Measurements from ENCODE around the gene SLK. TPM values are rescaled to one million over a fixed set of nuclear protein-coding genes. Genes with fewer than 3 reads are reported as not detected.

SLK gene
- total and polyA plus RNA-seq, 2 experiments from 2014 or later, result 6.6 to 37.1 TPM

DNA sequence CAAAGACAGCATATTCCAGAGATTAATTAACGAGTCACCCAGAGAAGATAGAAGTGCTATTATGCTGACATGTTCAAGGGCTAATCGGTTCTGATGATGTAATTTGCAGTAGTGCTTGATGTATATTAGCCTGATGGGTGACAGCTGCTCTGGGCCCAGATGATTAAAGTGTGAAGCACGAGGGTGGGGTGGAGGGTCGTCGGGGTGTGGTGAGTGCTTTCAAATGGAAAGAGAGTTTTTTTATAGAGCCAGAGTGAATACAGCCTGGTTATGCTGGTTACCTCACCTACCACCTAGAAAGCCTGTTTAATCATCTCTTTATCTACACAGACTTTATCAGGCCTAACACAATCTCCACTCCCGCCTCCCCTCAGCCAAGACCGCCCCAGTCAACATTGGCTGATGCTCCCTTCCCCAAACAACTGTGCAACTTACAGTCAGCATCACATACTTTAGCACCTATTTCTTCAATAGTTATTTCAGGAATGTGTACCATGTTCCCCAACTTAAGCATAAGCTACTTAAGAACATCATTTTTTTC is 37.5 kb upstream of the SLK start:
- Histone ChIP-seq H3K4me1 (ENCODE audit: insufficient read depth) (no peaks in the 10 kb centered on the region), H3F3A (ENCODE audit: insufficient read depth) (no peaks in the 10 kb centered on the region), H2AFZ (no peak overlapping the region), H3K27ac (no peak overlapping the region), H3K4me2 (ENCODE audit: unreplicated experiment) (no peak overlapping the region), H3K27me3 (replicated peaks; ENCODE audit: insufficient read depth) (no peaks in the 10 kb centered on the region), H3K79me2 (ENCODE audit: insufficient read depth) (no peaks in the 10 kb centered on the region), H4K20me1 (ENCODE audit: insufficient read depth) (no peaks in the 10 kb centered on the region), H3K9me2 (ENCODE audit: insufficient read depth) (no peaks in the 10 kb centered on the region), H3K36me3 (ENCODE audit: low read depth) (no peaks in the 10 kb centered on the region), H3K9ac (no peak overlapping the region), H3K9me3 (ENCODE audit: low read depth) (no peaks in the 10 kb centered on the region), H3K4me3 (no peak overlapping the region)
- no peak for DNase-seq
- in situ Hi-C loops (cut with MboI), result no loop called here
- 40 to 42% methylated on average over 7 of the region's 7 CpGs for WGBS, 2 experiments (ENCODE audit: low coverage in 1 of 2, low lambda C conversion rate in 2 of 2, missing lambda C conversion rate in 2 of 2)
- TF ChIP-seq EZH2 (IDR thresholded peaks at IDR 0.05; ENCODE audit: insufficient read depth, poor library complexity, severe bottlenecking) (no peak), EZH2phosphoT487 (IDR thresholded peaks at IDR 0.05; ENCODE audit: insufficient read depth, low read depth) (no peak)

GRCh38 chr10:103930449-103930848 is 36.5 kb upstream of the SLK start:
- WGBS, 2 experiments (ENCODE audit: low coverage in 1 of 2, low lambda C conversion rate in 2 of 2, missing lambda C conversion rate in 2 of 2), result 94 to 97% methylated on average over 1 of the region's 1 CpG
- Histone ChIP-seq H3K4me1 (ENCODE audit: insufficient read depth) (no peaks in the 10 kb centered on the region), H3K9me2 (ENCODE audit: insufficient read depth) (no peaks in the 10 kb centered on the region), H3K79me2 (ENCODE audit: insufficient read depth) (no peaks in the 10 kb centered on the region), H3F3A (ENCODE audit: insufficient read depth) (no peaks in the 10 kb centered on the region), H4K20me1 (ENCODE audit: insufficient read depth) (no peaks in the 10 kb centered on the region), H2AFZ (no peak overlapping the region), H3K9me3 (ENCODE audit: low read depth) (no peaks in the 10 kb centered on the region), H3K36me3 (ENCODE audit: low read depth) (no peaks in the 10 kb centered on the region), H3K27ac (no peak overlapping the region), H3K4me2 (ENCODE audit: unreplicated experiment) (no peak overlapping the region), H3K9ac (no peak overlapping the region), H3K4me3 (no peak overlapping the region), H3K27me3 (replicated peaks; ENCODE audit: insufficient read depth) (no peaks in the 10 kb centered on the region)
- no peak for DNase-seq
- TF ChIP-seq EZH2 (IDR thresholded peaks at IDR 0.05; ENCODE audit: insufficient read depth, poor library complexity, severe bottlenecking) (no peak), EZH2phosphoT487 (IDR thresholded peaks at IDR 0.05; ENCODE audit: insufficient read depth, low read depth) (no peak)
- in situ Hi-C loops (cut with MboI), result no loop called here

DNA sequence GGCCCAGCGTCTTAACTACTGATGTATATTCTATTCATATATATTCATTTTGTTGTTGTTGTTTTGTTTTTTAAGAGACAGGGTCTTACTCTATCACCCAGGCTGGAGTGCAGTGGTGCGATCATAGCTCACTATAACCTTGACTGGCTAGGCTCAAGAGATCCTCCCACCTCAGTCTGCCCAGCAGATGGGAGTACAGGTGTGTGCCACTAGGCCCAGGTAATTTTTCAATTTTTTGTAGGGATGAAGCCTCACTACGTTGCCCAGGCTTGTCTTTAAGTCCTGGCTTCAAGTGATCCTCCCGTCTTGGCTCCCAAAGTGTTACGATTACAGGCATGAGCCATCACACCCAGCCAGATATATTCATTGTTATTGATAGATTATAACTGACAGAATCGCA is 36.1 kb upstream of the SLK start:
- TF ChIP-seq EZH2phosphoT487 (IDR thresholded peaks at IDR 0.05; ENCODE audit: insufficient read depth, low read depth) (no peak), EZH2 (IDR thresholded peaks at IDR 0.05; ENCODE audit: insufficient read depth, poor library complexity, severe bottlenecking) (no peak)
- DNase-seq, result no peak
- no peak overlapping the region for H3K4me3 ChIP-seq
- no peaks in the 10 kb centered on the region for H3K4me1 ChIP-seq (ENCODE audit: insufficient read depth)
- in situ Hi-C loops (cut with MboI), result no loop called here
- no peaks in the 10 kb centered on the region for H4K20me1 ChIP-seq (ENCODE audit: insufficient read depth)
- no peak overlapping the region for H3K27ac ChIP-seq
- no peaks in the 10 kb centered on the region for H3K9me3 ChIP-seq (ENCODE audit: low read depth)
- no peaks in the 10 kb centered on the region for H3K9me2 ChIP-seq (ENCODE audit: insufficient read depth)
- H3K79me2 ChIP-seq (ENCODE audit: insufficient read depth), result no peaks in the 10 kb centered on the region
- H3K36me3 ChIP-seq (ENCODE audit: low read depth), result no peaks in the 10 kb centered on the region
- no peak overlapping the region for H3K4me2 ChIP-seq (ENCODE audit: unreplicated experiment)
- H2AFZ ChIP-seq, result no peak overlapping the region
- WGBS, 2 experiments (ENCODE audit: low coverage in 1 of 2, low lambda C conversion rate in 2 of 2, missing lambda C conversion rate in 2 of 2), result 86 to 91% methylated on average over 6 of the region's 6 CpGs
- no peak overlapping the region for H3K9ac ChIP-seq
- no peaks in the 10 kb centered on the region for H3F3A ChIP-seq (ENCODE audit: insufficient read depth)
- no peaks in the 10 kb centered on the region for H3K27me3 ChIP-seq (replicated peaks; ENCODE audit: insufficient read depth)

- in situ Hi-C loops (cut with MboI), result no loop called here
- no peaks in the 10 kb centered on the region for H4K20me1 ChIP-seq (ENCODE audit: insufficient read depth)
- H3K9ac ChIP-seq, result no peak overlapping the region
- H3K36me3 ChIP-seq (ENCODE audit: low read depth), result no peaks in the 10 kb centered on the region
- H3K9me2 ChIP-seq (ENCODE audit: insufficient read depth), result no peaks in the 10 kb centered on the region
- H3K4me3 ChIP-seq, result no peak overlapping the region
- no peaks in the 10 kb centered on the region for H3F3A ChIP-seq (ENCODE audit: insufficient read depth)
- H3K4me1 ChIP-seq (ENCODE audit: insufficient read depth), result no peaks in the 10 kb centered on the region
- H3K27me3 ChIP-seq (replicated peaks; ENCODE audit: insufficient read depth), result no peaks in the 10 kb centered on the region
- no peak overlapping the region for H2AFZ ChIP-seq
- no peak overlapping the region for H3K27ac ChIP-seq
- no peak overlapping the region for H3K4me2 ChIP-seq (ENCODE audit: unreplicated experiment)
- 86 to 98% methylated on average over 2 of the region's 2 CpGs for WGBS, 2 experiments (ENCODE audit: low coverage in 1 of 2, low lambda C conversion rate in 2 of 2, missing lambda C conversion rate in 2 of 2)
- H3K79me2 ChIP-seq (ENCODE audit: insufficient read depth), result no peaks in the 10 kb centered on the region
- no peak for DNase-seq
- no peaks in the 10 kb centered on the region for H3K9me3 ChIP-seq (ENCODE audit: low read depth)
- TF ChIP-seq EZH2phosphoT487 (IDR thresholded peaks at IDR 0.05; ENCODE audit: insufficient read depth, low read depth), result no peak
- TF ChIP-seq EZH2 (IDR thresholded peaks at IDR 0.05; ENCODE audit: insufficient read depth, poor library complexity, severe bottlenecking), result no peak
Observed at GRCh38 chr10:103931603-103932002, 35.3 kb upstream of the SLK start.

GRCh38 chr10:103932271-103932670 is 34.7 kb upstream of the SLK start:
- H3K9ac ChIP-seq, result no peak overlapping the region
- H3K4me1 ChIP-seq (ENCODE audit: insufficient read depth), result no peaks in the 10 kb centered on the region
- H2AFZ ChIP-seq, result no peak overlapping the region
- no peaks in the 10 kb centered on the region for H3K27me3 ChIP-seq (replicated peaks; ENCODE audit: insufficient read depth)
- in situ Hi-C loops (cut with MboI), result no loop called here
- no peak overlapping the region for H3K27ac ChIP-seq
- no peaks in the 10 kb centered on the region for H3K9me2 ChIP-seq (ENCODE audit: insufficient read depth)
- no peaks in the 10 kb centered on the region for H4K20me1 ChIP-seq (ENCODE audit: insufficient read depth)
- H3K4me2 ChIP-seq (ENCODE audit: unreplicated experiment), result no peak overlapping the region
- no peak for DNase-seq
- 92 to 96% methylated on average over 7 of the region's 7 CpGs for WGBS, 2 experiments (ENCODE audit: low coverage in 1 of 2, low lambda C conversion rate in 2 of 2, missing lambda C conversion rate in 2 of 2)
- TF ChIP-seq EZH2phosphoT487 (IDR thresholded peaks at IDR 0.05; ENCODE audit: insufficient read depth, low read depth) (no peak), EZH2 (IDR thresholded peaks at IDR 0.05; ENCODE audit: insufficient read depth, poor library complexity, severe bottlenecking) (no peak)
- no peaks in the 10 kb centered on the region for H3K79me2 ChIP-seq (ENCODE audit: insufficient read depth)
- no peaks in the 10 kb centered on the region for H3F3A ChIP-seq (ENCODE audit: insufficient read depth)
- H3K9me3 ChIP-seq (ENCODE audit: low read depth), result no peaks in the 10 kb centered on the region
- no peak overlapping the region for H3K4me3 ChIP-seq
- H3K36me3 ChIP-seq (ENCODE audit: low read depth), result no peaks in the 10 kb centered on the region

Data from GM23248 (cell line).